Stimulated activated memory B cell treated with anti-CD40 and anti-IgM and Interleukin-4, amounts not matched to agents 10 μg/mL and 1 μg/mL and 100 μg/mL, for 72 hours (primary cell): ENCODE results near the gene GFPT1.

Experiments
- ATAC-seq: fragments of 150-1000 bp; cut with Tn5 transposase; 2 replicates; pipeline ENCODE4 v1.10.0; 2021
- H3K27ac Mint-ChIP-seq: one replicate; pipeline ENCODE4 v1.8.0; 2022; ENCODE audit warnings: mild to moderate bottlenecking, mixed read lengths
- H3K27me3 Mint-ChIP-seq: one replicate; pipeline ENCODE4 v1.8.0; 2022; ENCODE audit warnings: mixed read lengths
- H3K36me3 Mint-ChIP-seq: one replicate; pipeline ENCODE4 v1.8.0; 2022; ENCODE audit warnings: mixed read lengths
- H3K4me1 Mint-ChIP-seq: one replicate; pipeline ENCODE4 v1.8.0; 2022; ENCODE audit warnings: mixed read lengths
- H3K4me3 Mint-ChIP-seq: one replicate; pipeline ENCODE4 v1.8.0; 2022; ENCODE audit warnings: mild to moderate bottlenecking, moderate library complexity, mixed read lengths
- H3K9me3 Mint-ChIP-seq: one replicate; pipeline ENCODE4 v1.8.0; 2022; ENCODE audit warnings: mixed read lengths

Gene GFPT1

GRCh38 chr2:69390001-69390400 lies 3.0 kb upstream of the GFPT1 start:
- no peak overlapping the region for H3K4me3 Mint-ChIP-seq
- H3K9me3 Mint-ChIP-seq, result no peaks in the 10 kb centered on the region
- H3K4me1 Mint-ChIP-seq, result peaks cover 31% of the 10 kb centered on the region
- peaks cover 16% of the 10 kb centered on the region for H3K36me3 Mint-ChIP-seq
- no peak overlapping the region for H3K27ac Mint-ChIP-seq
- H3K27me3 Mint-ChIP-seq, result no peaks in the 10 kb centered on the region
- no peak for ATAC-seq

DNA sequence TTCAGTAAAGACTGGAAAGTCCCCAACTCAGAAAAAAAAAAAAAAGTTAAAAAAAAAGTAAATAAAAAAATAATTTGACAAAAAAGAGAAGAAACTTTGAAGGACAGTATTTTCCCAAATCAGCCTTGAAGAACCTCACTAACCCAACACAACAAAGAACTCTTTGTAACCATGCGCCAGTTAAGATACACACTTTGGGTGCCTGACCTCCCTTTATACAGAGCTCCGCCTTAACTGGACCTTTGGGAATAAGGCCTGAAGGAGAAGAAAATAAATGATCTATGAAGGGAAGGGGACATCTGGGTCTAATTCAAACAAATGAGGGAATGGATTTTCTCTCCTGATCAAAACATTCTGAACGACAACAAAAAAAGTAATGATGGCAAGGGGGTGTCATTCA lies 2.2 kb upstream of the GFPT1 start:
- Mint-ChIP-seq H3K4me1 (peaks cover 28% of the 10 kb centered on the region), H3K27me3 (no peaks in the 10 kb centered on the region), H3K4me3 (no peak overlapping the region), H3K9me3 (no peaks in the 10 kb centered on the region), H3K36me3 (peaks cover 9% of the 10 kb centered on the region), H3K27ac (no peak overlapping the region)
- no peak for ATAC-seq

DNA sequence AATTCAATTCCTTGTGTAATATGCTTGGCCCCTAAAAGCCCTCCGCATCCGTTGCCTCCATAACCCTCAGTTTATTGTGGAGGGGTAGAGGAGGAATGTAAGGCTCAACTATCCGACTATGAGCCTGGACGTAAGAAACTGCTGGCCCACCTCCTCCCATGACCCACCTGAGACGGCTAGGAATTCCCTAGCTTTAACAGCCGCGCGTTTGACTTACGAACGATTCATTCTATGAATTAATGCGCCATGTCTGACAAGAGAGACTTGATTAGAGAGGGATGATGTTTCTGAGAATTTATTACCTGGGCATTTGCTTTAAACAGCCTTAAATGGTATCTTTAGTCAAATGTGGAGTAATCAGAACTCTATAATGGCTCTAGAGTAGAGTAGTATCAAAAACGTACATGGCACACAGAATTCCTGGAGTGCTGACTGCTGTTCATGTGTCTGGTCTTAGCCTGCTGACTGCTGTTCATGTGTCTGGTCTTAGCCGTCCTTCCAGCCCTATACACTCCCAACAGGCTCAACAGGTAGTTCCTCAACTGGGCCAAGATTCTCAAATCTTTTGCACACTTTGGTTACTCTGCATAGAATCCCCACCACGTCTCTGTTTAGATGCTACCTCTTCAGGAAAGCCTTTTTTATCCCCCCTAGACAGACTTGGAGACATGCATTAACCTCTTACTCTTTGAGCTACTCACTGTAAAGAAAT lies 899 bp upstream of the GFPT1 start:
- peaks cover under 1% of the 10 kb centered on the region for H3K36me3 Mint-ChIP-seq
- no peak for ATAC-seq
- H3K9me3 Mint-ChIP-seq, result no peaks in the 10 kb centered on the region
- H3K4me3 Mint-ChIP-seq, result peak overlapping the region; percentile 85
- no peaks in the 10 kb centered on the region for H3K27me3 Mint-ChIP-seq
- peaks cover 30% of the 10 kb centered on the region for H3K4me1 Mint-ChIP-seq
- H3K27ac Mint-ChIP-seq, result peak overlapping the region; percentile 85

- peak overlapping the region; percentile 85 for H3K27ac Mint-ChIP-seq
- peak overlapping the region; percentile 85 for H3K4me3 Mint-ChIP-seq
- no peaks in the 10 kb centered on the region for H3K9me3 Mint-ChIP-seq
- peaks cover 44% of the 10 kb centered on the region for H3K4me1 Mint-ChIP-seq
- H3K27me3 Mint-ChIP-seq, result no peaks in the 10 kb centered on the region
- H3K36me3 Mint-ChIP-seq, result peaks cover 13% of the 10 kb centered on the region
- ATAC-seq, result no peak
Observed at GRCh38 chr2:69386360-69386759, 667 bp downstream of the GFPT1 start.

GRCh38 chr2:69385443-69386151 lies 1.4 kb downstream of the GFPT1 start:
- ATAC-seq, result no peak
- H3K36me3 Mint-ChIP-seq, result peaks cover 19% of the 10 kb centered on the region
- H3K27ac Mint-ChIP-seq, result no peak overlapping the region
- H3K4me3 Mint-ChIP-seq, result peak overlapping the region; percentile 85
- peaks cover 52% of the 10 kb centered on the region for H3K4me1 Mint-ChIP-seq
- no peaks in the 10 kb centered on the region for H3K27me3 Mint-ChIP-seq
- H3K9me3 Mint-ChIP-seq, result no peaks in the 10 kb centered on the region

- H3K36me3 Mint-ChIP-seq, result peaks cover 24% of the 10 kb centered on the region
- no peak overlapping the region for H3K27ac Mint-ChIP-seq
- H3K4me3 Mint-ChIP-seq, result no peak overlapping the region
- no peak for ATAC-seq
- peaks cover 56% of the 10 kb centered on the region for H3K4me1 Mint-ChIP-seq
- no peaks in the 10 kb centered on the region for H3K27me3 Mint-ChIP-seq
- no peaks in the 10 kb centered on the region for H3K9me3 Mint-ChIP-seq
Observed at GRCh38 chr2:69384618-69385081, 2.4 kb downstream of the GFPT1 start.

DNA sequence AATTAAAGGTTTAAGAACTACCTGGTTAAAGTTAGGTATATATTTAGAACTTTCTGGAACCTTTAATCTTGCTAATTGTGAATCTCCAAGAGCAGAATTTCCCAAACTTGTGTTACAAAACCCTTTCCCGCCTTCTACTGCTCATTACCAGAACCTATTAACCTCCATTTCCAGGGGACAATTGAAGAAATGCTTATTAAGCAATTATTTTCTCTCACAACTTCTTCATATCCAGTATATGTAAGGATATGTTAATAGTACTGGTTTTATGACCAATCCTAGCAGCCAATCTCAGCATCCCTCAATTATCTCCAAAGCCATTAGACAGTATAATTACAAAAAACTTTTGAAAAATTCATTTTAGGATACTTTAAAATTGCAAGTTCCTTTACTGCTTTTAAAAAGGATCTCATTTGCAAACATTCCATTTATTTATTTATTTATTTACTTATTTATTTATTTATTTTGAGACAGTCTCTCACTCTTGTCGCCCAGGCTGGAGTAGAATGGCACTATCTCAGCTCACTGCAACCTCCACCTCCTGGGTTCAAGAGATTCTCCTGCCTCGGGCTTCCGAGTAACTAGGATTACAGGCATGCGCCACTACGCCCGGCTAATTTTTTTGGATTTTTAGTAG lies 3.7 kb downstream of the GFPT1 start:
- Mint-ChIP-seq H3K27me3 (no peaks in the 10 kb centered on the region), H3K4me1 (peaks cover 53% of the 10 kb centered on the region), H3K9me3 (no peaks in the 10 kb centered on the region), H3K27ac (no peak overlapping the region), H3K36me3 (peaks cover 24% of the 10 kb centered on the region), H3K4me3 (no peak overlapping the region)
- ATAC-seq, result no peak

- peaks cover 46% of the 10 kb centered on the region for H3K4me1 Mint-ChIP-seq
- H3K27me3 Mint-ChIP-seq, result no peaks in the 10 kb centered on the region
- H3K4me3 Mint-ChIP-seq, result no peak overlapping the region
- no peak for ATAC-seq
- H3K27ac Mint-ChIP-seq, result peak overlapping the region; percentile 31
- H3K36me3 Mint-ChIP-seq, result peaks cover 24% of the 10 kb centered on the region
- H3K9me3 Mint-ChIP-seq, result no peaks in the 10 kb centered on the region
Observed at GRCh38 chr2:69382547-69382946, 4.5 kb downstream of the GFPT1 start.

- no peaks in the 10 kb centered on the region for H3K27me3 Mint-ChIP-seq
- H3K4me3 Mint-ChIP-seq, result no peak overlapping the region
- peak overlapping the region; percentile 0 for H3K27ac Mint-ChIP-seq
- H3K4me1 Mint-ChIP-seq, result peaks cover 41% of the 10 kb centered on the region
- H3K9me3 Mint-ChIP-seq, result no peaks in the 10 kb centered on the region
- peaks cover 24% of the 10 kb centered on the region for H3K36me3 Mint-ChIP-seq
- ATAC-seq, result no peak
Observed at GRCh38 chr2:69381337-69381737, 5.7 kb downstream of the GFPT1 start.

DNA sequence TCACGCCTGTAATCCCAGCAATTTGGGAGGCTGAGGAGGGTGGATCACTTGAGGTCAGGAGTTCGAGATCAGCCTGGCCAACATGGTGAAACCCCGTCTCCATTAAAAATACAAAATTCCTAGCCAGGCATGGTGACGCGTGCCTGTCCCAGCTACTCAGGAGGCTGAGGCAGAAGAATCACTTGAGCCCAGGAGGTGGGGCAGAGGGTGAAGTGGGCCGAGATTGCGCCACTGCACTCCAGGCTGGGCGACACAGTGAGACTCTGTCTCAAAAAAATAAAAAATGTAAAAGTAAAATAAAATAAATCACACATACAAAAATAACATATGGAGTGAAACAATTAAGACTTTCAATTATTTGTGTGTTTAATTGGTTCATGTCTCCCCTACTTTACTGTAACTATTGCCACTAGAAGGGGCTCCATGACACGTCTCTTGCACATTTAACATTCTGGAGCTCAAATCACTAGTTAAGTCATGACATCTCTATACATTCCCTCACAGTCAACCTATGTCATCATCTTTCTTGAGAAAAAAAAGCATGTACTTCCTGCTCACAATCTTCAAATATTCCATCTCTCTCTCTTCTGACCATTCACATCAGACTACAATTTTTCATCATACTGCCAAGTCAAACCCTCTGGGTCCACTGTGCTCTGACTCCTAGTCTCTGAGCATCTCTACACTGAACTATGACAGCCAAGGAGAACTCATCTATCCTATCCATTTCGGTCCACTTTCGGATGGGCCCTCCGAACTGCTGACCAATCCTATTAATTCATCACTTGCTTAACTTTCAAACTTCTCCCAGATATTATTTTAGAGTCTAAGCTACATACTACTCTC lies 6.7 kb downstream of the GFPT1 start:
- Mint-ChIP-seq H3K4me1 (peaks cover 42% of the 10 kb centered on the region), H3K36me3 (peaks cover 28% of the 10 kb centered on the region), H3K27ac (peak overlapping the region; percentile 0), H3K27me3 (no peaks in the 10 kb centered on the region), H3K4me3 (no peak overlapping the region), H3K9me3 (no peaks in the 10 kb centered on the region)
- no peak for ATAC-seq

DNA sequence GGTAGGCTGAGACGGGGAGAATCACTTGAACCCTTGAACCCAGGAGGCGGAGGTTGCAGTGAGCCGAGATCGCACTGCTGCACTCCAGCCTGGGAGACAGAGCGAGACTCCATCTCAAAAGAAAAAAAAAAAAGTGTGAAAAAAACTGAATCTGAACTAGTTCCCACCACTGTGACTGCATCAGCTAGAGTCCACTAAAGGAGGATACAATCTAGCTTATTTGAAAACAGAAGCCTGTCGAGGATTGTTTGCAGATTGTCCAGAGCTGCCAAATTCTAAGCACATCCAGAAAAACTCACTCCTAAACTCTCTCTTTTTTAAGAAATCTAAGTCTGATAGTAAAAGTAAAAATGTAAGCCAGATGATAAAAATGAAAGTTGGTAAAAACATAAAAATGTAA lies 10.6 kb downstream of the GFPT1 start:
- peaks cover 30% of the 10 kb centered on the region for H3K36me3 Mint-ChIP-seq
- no peaks in the 10 kb centered on the region for H3K9me3 Mint-ChIP-seq
- no peaks in the 10 kb centered on the region for H3K27me3 Mint-ChIP-seq
- no peak overlapping the region for H3K27ac Mint-ChIP-seq
- H3K4me1 Mint-ChIP-seq, result peaks cover 24% of the 10 kb centered on the region
- H3K4me3 Mint-ChIP-seq, result no peak overlapping the region
- no peak for ATAC-seq

- H3K4me1 Mint-ChIP-seq, result peaks cover 17% of the 10 kb centered on the region
- no peaks in the 10 kb centered on the region for H3K27me3 Mint-ChIP-seq
- H3K9me3 Mint-ChIP-seq, result no peaks in the 10 kb centered on the region
- H3K4me3 Mint-ChIP-seq, result no peak overlapping the region
- H3K27ac Mint-ChIP-seq, result no peak overlapping the region
- ATAC-seq, result no peak
- H3K36me3 Mint-ChIP-seq, result peaks cover 27% of the 10 kb centered on the region
Observed at GRCh38 chr2:69375494-69376353, 11.3 kb downstream of the GFPT1 start.

DNA sequence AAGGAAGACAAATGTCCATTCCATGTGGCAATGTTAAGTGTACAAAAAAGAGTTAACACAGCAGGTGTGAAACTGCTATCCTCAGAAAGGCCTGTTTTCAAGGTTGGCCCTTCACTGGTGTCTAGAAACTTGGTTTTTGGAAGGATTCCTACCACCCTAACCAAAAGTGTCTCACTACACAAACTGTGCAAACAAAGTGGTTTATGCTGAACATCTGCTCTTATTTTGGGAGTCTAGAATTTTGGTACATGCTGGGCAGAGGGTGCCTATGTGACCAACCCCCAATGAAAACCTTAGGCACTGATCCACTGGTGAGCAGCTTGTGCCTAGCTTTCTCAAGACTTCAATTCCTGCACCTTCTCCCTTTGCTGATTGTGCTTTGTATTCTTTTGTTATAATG lies 14.3 kb downstream of the GFPT1 start:
- ATAC-seq, result no peak
- H3K27me3 Mint-ChIP-seq, result no peaks in the 10 kb centered on the region
- H3K4me3 Mint-ChIP-seq, result no peak overlapping the region
- H3K36me3 Mint-ChIP-seq, result peaks cover 45% of the 10 kb centered on the region
- peaks cover 12% of the 10 kb centered on the region for H3K4me1 Mint-ChIP-seq
- H3K27ac Mint-ChIP-seq, result no peak overlapping the region
- H3K9me3 Mint-ChIP-seq, result no peaks in the 10 kb centered on the region

DNA sequence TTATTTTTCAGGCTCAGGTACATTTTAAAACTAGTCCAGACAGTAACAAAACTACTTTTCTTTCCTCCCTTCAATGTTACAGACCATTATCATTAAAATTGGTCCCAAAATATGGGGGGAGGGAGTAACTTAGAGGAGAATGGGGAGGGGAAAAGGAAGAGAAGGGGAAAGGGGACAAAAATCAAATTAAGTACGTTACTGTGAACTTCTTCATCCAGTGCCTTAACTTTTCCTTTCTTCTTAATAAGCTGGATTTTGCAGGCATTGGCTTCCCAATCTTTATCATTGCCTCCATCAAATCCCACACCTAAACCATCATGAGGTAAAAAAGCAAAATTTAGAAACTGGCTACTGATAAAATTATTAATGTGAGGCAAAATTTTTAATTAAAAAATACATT lies 17.2 kb downstream of the GFPT1 start:
- Mint-ChIP-seq H3K36me3 (peaks cover 57% of the 10 kb centered on the region), H3K9me3 (no peaks in the 10 kb centered on the region), H3K27ac (no peak overlapping the region), H3K4me1 (no peaks in the 10 kb centered on the region), H3K27me3 (no peaks in the 10 kb centered on the region), H3K4me3 (no peak overlapping the region)
- ATAC-seq, result no peak
